ENCODE results near the gene PAF1.

Gene PAF1

DNA sequence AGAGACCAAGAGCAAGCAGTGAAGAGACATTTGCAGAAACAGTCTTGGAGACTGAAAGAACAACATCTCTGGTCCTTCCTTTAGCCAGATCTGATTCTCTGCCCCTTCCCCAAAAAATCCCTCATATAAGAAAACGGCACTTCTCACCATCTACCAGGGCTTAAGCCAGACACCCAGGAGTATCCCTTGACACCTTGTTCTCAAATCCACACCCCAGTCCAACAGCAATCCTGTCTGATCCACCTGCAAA lies 19.9 kb upstream of the PAF1 start:
- no peak overlapping the region for H3K4me3 ChIP-seq (replicated peaks; ENCODE audit: insufficient read depth, low read length)
- H3K27me3 ChIP-seq (ENCODE audit: insufficient read depth, poor library complexity, severe bottlenecking), result peaks cover 18% of the 10 kb centered on the region
- TF ChIP-seq, protein P1, sequence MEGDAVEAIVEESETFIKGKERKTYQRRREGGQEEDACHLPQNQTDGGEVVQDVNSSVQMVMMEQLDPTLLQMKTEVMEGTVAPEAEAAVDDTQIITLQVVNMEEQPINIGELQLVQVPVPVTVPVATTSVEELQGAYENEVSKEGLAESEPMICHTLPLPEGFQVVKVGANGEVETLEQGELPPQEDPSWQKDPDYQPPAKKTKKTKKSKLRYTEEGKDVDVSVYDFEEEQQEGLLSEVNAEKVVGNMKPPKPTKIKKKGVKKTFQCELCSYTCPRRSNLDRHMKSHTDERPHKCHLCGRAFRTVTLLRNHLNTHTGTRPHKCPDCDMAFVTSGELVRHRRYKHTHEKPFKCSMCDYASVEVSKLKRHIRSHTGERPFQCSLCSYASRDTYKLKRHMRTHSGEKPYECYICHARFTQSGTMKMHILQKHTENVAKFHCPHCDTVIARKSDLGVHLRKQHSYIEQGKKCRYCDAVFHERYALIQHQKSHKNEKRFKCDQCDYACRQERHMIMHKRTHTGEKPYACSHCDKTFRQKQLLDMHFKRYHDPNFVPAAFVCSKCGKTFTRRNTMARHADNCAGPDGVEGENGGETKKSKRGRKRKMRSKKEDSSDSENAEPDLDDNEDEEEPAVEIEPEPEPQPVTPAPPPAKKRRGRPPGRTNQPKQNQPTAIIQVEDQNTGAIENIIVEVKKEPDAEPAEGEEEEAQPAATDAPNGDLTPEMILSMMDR (IDR thresholded peaks at IDR 0.05; ENCODE audit: insufficient read depth, low read length), result no peak
- TF ChIP-seq POLR2AphosphoS5 (IDR thresholded peaks at IDR 0.05; ENCODE audit: low read depth) (no peak), GABPA (IDR thresholded peaks at IDR 0.05; ENCODE audit: low read depth) (no peak), SPI1 (IDR thresholded peaks at IDR 0.05; ENCODE audit: borderline replicate concordance, low read depth) (no peak)
- TF ChIP-seq, protein P2, sequence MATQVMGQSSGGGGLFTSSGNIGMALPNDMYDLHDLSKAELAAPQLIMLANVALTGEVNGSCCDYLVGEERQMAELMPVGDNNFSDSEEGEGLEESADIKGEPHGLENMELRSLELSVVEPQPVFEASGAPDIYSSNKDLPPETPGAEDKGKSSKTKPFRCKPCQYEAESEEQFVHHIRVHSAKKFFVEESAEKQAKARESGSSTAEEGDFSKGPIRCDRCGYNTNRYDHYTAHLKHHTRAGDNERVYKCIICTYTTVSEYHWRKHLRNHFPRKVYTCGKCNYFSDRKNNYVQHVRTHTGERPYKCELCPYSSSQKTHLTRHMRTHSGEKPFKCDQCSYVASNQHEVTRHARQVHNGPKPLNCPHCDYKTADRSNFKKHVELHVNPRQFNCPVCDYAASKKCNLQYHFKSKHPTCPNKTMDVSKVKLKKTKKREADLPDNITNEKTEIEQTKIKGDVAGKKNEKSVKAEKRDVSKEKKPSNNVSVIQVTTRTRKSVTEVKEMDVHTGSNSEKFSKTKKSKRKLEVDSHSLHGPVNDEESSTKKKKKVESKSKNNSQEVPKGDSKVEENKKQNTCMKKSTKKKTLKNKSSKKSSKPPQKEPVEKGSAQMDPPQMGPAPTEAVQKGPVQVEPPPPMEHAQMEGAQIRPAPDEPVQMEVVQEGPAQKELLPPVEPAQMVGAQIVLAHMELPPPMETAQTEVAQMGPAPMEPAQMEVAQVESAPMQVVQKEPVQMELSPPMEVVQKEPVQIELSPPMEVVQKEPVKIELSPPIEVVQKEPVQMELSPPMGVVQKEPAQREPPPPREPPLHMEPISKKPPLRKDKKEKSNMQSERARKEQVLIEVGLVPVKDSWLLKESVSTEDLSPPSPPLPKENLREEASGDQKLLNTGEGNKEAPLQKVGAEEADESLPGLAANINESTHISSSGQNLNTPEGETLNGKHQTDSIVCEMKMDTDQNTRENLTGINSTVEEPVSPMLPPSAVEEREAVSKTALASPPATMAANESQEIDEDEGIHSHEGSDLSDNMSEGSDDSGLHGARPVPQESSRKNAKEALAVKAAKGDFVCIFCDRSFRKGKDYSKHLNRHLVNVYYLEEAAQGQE (IDR thresholded peaks at IDR 0.05; ENCODE audit: insufficient replicate concordance, low read depth), result no peak
- peak overlapping the region; percentile 95 for H3K27ac ChIP-seq (replicated peaks)
- no peak for DNase-seq (ENCODE audit: low read depth in 1 of 2, low spot score in 1 of 2)

DNA sequence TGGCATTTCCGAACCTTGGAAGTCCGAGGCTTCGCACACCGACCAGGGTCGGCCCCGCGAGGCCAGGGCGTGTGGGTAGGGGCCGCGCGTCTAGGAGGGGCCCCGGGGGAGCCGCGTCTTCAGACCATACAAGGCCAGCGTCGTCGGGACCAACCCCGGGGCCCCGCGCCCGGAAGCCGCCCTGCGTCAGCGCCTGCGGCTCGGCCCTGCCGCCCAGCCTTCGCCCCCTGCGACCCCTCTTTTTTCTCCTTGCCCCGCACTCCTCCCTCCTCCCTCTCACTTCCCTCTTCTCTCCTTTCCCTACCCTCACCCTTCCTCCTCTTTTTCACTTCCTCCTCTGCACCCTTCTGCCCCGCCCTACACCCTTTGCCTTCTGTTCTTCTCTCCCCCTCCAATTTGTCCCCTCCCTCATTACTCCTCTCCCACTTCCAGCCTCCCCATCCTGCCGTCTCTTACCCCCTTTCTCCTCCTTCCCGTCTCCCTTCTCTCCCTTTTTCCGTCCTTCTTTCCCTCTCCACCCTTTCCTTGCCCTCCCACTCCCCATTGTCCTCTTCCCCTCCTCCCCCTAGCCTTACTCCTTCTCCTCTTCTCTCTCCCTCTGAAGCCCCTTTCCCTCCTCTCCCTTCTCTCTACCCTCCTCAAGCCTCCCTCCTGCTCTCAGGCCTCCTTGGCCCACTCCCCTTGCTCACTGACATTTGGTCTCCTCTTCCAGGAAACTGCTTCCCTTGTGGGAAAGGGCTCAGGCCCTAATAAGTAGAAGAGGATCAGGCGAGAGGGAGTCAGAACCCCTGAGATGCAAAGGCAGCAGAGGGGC lies 19.3 kb upstream of the PAF1 start:
- peaks cover 18% of the 10 kb centered on the region for H3K27me3 ChIP-seq (ENCODE audit: insufficient read depth, poor library complexity, severe bottlenecking)
- H3K4me3 ChIP-seq (replicated peaks; ENCODE audit: insufficient read depth, low read length), result peak overlapping the region; percentile 91
- H3K27ac ChIP-seq (replicated peaks), result peak overlapping the region; percentile 95
- peak; percentile 76 to 86 for DNase-seq (ENCODE audit: low read depth in 1 of 2, low spot score in 1 of 2)
- TF ChIP-seq SPI1 (IDR thresholded peaks at IDR 0.05; ENCODE audit: borderline replicate concordance, low read depth), result peak; percentile 94
- TF ChIP-seq, protein P2 (IDR thresholded peaks at IDR 0.05; ENCODE audit: insufficient replicate concordance, low read depth), result no peak
- 0 out of 2 replicates have a peak, but pooled peaks have one; percentile 20 for TF ChIP-seq GABPA (IDR thresholded peaks at IDR 0.05; ENCODE audit: low read depth)
- TF ChIP-seq POLR2AphosphoS5 (IDR thresholded peaks at IDR 0.05; ENCODE audit: low read depth), result peak; percentile 60
- TF ChIP-seq, protein P1 (IDR thresholded peaks at IDR 0.05; ENCODE audit: insufficient read depth, low read length), result no peak

DNA sequence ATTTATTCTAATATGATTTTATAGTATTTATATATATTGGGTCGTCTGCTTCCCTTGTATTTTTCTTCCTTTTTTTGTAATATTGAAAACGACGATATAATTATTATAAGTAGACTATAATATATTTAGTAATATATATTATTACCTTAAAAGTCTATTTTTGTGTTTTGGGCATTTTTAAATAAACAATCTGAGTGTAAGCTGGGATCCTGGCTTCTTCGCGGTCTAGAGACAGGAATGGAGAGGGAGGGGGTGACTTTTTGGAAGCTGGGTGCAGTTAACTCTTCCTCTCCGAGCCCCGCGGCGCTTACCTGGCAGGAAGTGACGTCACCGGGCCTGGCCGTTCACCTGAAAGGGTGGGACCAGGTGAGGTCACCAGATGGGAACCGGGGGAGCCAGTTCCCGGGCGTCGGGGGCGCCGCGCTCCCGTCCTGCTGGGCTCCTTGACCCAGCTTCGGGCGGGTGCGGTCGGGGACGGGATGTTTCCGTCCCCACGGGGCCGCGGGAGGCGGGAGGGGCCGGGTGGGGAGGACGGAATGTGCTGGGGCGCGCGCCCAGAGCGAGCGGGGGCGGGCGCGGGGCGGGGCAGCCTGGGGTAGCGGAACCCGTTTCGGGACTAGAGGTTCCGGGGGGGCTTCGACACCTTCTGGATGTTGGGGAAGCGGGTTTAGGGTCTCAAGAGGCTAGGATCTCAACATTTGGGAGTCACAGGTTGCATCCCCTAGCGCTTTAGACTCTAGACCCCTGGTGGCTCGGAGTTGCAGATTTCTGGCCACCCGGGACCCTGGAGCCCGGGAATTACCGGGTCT lies 18.5 kb upstream of the PAF1 start:
- peaks cover 14% of the 10 kb centered on the region for H3K27me3 ChIP-seq (ENCODE audit: insufficient read depth, poor library complexity, severe bottlenecking)
- peak overlapping the region; percentile 95 for H3K27ac ChIP-seq (replicated peaks)
- peak; percentile 68 to 87 for DNase-seq (ENCODE audit: low read depth in 1 of 2, low spot score in 1 of 2)
- TF ChIP-seq GABPA (IDR thresholded peaks at IDR 0.05; ENCODE audit: low read depth) (no peak), POLR2AphosphoS5 (IDR thresholded peaks at IDR 0.05; ENCODE audit: low read depth) (peak; percentile 47; the same call in 1 of the 2 replicates), SPI1 (IDR thresholded peaks at IDR 0.05; ENCODE audit: borderline replicate concordance, low read depth) (0 out of 2 replicates have a peak, but pooled peaks have one; percentile 1)
- TF ChIP-seq, protein P2 (IDR thresholded peaks at IDR 0.05; ENCODE audit: insufficient replicate concordance, low read depth), result no peak
- TF ChIP-seq, protein P1 (IDR thresholded peaks at IDR 0.05; ENCODE audit: insufficient read depth, low read length), result no peak
- H3K4me3 ChIP-seq (replicated peaks; ENCODE audit: insufficient read depth, low read length), result peak overlapping the region; percentile 91

Measured in HL-60 (cell line).